GM12878 (cell line): ENCODE results near the gene NAP1L5.

Experiments used
- ATF3 ChIP-seq: IDR thresholded peaks from 2 replicates; pipeline ENCODE4 v1.6.1; 2011; ENCODE audit warnings: low read depth, mild to moderate bottlenecking, low read length, moderate library complexity, borderline replicate concordance; ENCODE audit errors: extremely low read depth
- BCLAF1 ChIP-seq: fragments of 450-650 bp; IDR thresholded peaks from 2 replicates; pipeline ENCODE4 v1.6.1; 2017; ENCODE audit warnings: antibody characterized with exemption, mild to moderate bottlenecking, moderate library complexity
- CHD2 ChIP-seq: IDR thresholded peaks from 2 replicates; pipeline ENCODE4 v1.6.1; 2011; ENCODE audit warnings: low read depth, low read length, improper control_type of control experiment, borderline replicate concordance
- CTCF ChIP-seq, 3 experiments: IDR thresholded peaks in 2 of 3; conservative IDR thresholded peaks in 1 of 3; 2 replicates each; pipeline ENCODE4 v1.5.1; 2011; ENCODE audit warnings: low read depth in 3 of 3, low read length in 3 of 3, mild to moderate bottlenecking in 3 of 3, control low read depth in 2 of 3, moderate library complexity in 2 of 3, inconsistent platforms in 1 of 3, mixed read lengths in 1 of 3; ENCODE audit not compliant: control insufficient read depth in 2 of 3, insufficient read depth in 1 of 3; ENCODE audit errors: extremely low read depth in 1 of 3
- E4F1 ChIP-seq: fragments of 450-650 bp; IDR thresholded peaks from 2 replicates; pipeline ENCODE4 v1.6.1; 2018; ENCODE audit warnings: borderline replicate concordance, mild to moderate bottlenecking; ENCODE audit not compliant: partially characterized antibody
- RELA ChIP-seq: fragments of 450-650 bp; IDR thresholded peaks from 2 replicates; pipeline ENCODE4 v1.8.0; 2014; ENCODE audit warnings: borderline replicate concordance; ENCODE audit not compliant: partially characterized antibody
- SMAD5 ChIP-seq: IDR thresholded peaks from 2 replicates; pipeline ENCODE4 v1.6.1; 2016; ENCODE audit warnings: antibody characterized with exemption, low read depth
- SPI1 ChIP-seq: IDR thresholded peaks from 2 replicates; pipeline ENCODE4 v1.6.1; 2011; ENCODE audit warnings: low read depth, mild to moderate bottlenecking, low read length, moderate library complexity, borderline replicate concordance; ENCODE audit not compliant: insufficient read depth
- TCF12 ChIP-seq: IDR thresholded peaks from 2 replicates; pipeline ENCODE4 v1.6.1; 2011; ENCODE audit warnings: low read depth, mild to moderate bottlenecking, low read length
- YBX1 ChIP-seq: fragments of 450-650 bp; IDR thresholded peaks from 2 replicates; pipeline ENCODE4 v1.6.1; 2016; ENCODE audit warnings: antibody characterized with exemption

GRCh38 chr4:88742561-88742960 is 44.9 kb upstream of the NAP1L5 start:
- no peak for TF ChIP-seq E4F1
- no peak for TF ChIP-seq TCF12
- no peak for TF ChIP-seq SMAD5
- no peak for TF ChIP-seq CTCF (IDR thresholded peaks at IDR 0.05 in 2 of 3, conservative IDR thresholded peaks at IDR 0.05 in 1 of 3; ENCODE audit: control insufficient read depth in 2 of 3, extremely low read depth in 1 of 3, insufficient read depth in 1 of 3, low read depth in 3 of 3, low read length in 3 of 3)
- TF ChIP-seq SPI1: no peak
- TF ChIP-seq RELA: no peak
- TF ChIP-seq CHD2: no peak
- TF ChIP-seq ATF3: no peak
- no peak for TF ChIP-seq YBX1
- TF ChIP-seq BCLAF1: no peak
